Measurements from ENCODE around the gene ACE. TPM values are rescaled to one million over a fixed set of nuclear protein-coding genes. Genes with fewer than 3 reads are reported as not detected.

The ACE gene
- total RNA-seq, 1 experiment from 2014 or later = 5.4 TPM

- Mint-ChIP-seq H3K27ac (no peak overlapping the region; a peak in 1 of 7 replicates), H3K27me3 (ENCODE audit: low read depth) (peaks cover 37% of the 10 kb centered on the region), H3K4me1 (peaks cover 19 to 34% of the 10 kb centered on the region in 2 experiments), H3K4me3 (peak overlapping the region in 1 of 2 experiments; percentile 21; a peak in 2 of 5 replicates), H3K36me3 (ENCODE audit: insufficient read depth in 1 of 3, low read depth in 3 of 3) (no peaks in the 10 kb centered on the region), H3K9me3 (no peaks in the 10 kb centered on the region)
- no peaks in the 10 kb centered on the region for H3K79me2 ChIP-seq (ENCODE audit: insufficient read depth, low read length)
- H3K56ac ChIP-seq (ENCODE audit: insufficient read length, low read depth, low read length) = no peak overlapping the region
- H2AFZ ChIP-seq (ENCODE audit: low read length) = no peak overlapping the region
- DNase-seq = peak; percentile 96
- H2BK120ac ChIP-seq (ENCODE audit: low read depth, low read length, poor library complexity, severe bottlenecking) = no peak overlapping the region
- H2BK12ac ChIP-seq (ENCODE audit: insufficient read length, low read depth, low read length) = no peak overlapping the region
- H3K4me1 ChIP-seq (ENCODE audit: insufficient read depth, low read length) = no peaks in the 10 kb centered on the region; the same call in 1 of the 2 replicates
- no peaks in the 10 kb centered on the region for H3K9me3 ChIP-seq (ENCODE audit: control insufficient read depth, low read depth, low read length)
- peaks cover 13% of the 10 kb centered on the region for H3K23me2 ChIP-seq (ENCODE audit: insufficient read length, low read depth, low read length, poor library complexity, severe bottlenecking)
- H3K4me2 ChIP-seq (ENCODE audit: insufficient read depth, insufficient read length, low read length) = no peak overlapping the region
- H3K23ac ChIP-seq (ENCODE audit: insufficient read length, low read depth, low read length) = no peak overlapping the region
- H2AK5ac ChIP-seq (ENCODE audit: insufficient read length, low read length) = no peak overlapping the region
- H3K27ac ChIP-seq (ENCODE audit: insufficient read length, low read depth, low read length) = no peak overlapping the region
- H4K20me1 ChIP-seq (ENCODE audit: control insufficient read depth, insufficient read depth, insufficient read length) = no peaks in the 10 kb centered on the region
- no peak overlapping the region for H2BK5ac ChIP-seq (ENCODE audit: insufficient read length, low read length)
- TF ChIP-seq CTCF (conservative IDR thresholded peaks at IDR 0.05) = peak; percentile 89
- H3K9ac ChIP-seq (ENCODE audit: extremely low read depth, insufficient read length, low read length) = no peak overlapping the region
- H2BK20ac ChIP-seq (ENCODE audit: low read depth, low read length, poor library complexity, severe bottlenecking) = no peak overlapping the region
- H4K91ac ChIP-seq (ENCODE audit: insufficient read length, low read depth, low read length) = no peak overlapping the region
- WGBS (ENCODE audit: extremely low coverage, insufficient read length, low lambda C conversion rate) = no CpG with 5 or more reads among the region's 16 CpGs
- H3K79me1 ChIP-seq (ENCODE audit: insufficient read depth, low read depth, low read length, poor library complexity, severe bottlenecking) = no peaks in the 10 kb centered on the region
- no peak overlapping the region for H3K14ac ChIP-seq (ENCODE audit: insufficient read depth, low read length)
- no peak overlapping the region for H2BK15ac ChIP-seq (ENCODE audit: low read depth, low read length)
- no peak overlapping the region for H4K8ac ChIP-seq (replicated peaks; ENCODE audit: insufficient read length, low read depth, low read length)
- no peak overlapping the region for H4K5ac ChIP-seq (ENCODE audit: insufficient read length, low read depth, low read length)
- H3K27me3 ChIP-seq (ENCODE audit: insufficient read depth, low read length) = no peaks in the 10 kb centered on the region; the same call in 1 of the 2 replicates
- no peak overlapping the region for H3K4ac ChIP-seq (ENCODE audit: low read depth, low read length)
- H3K18ac ChIP-seq (ENCODE audit: insufficient read length, low read depth, low read length) = no peak overlapping the region
- H3T11ph ChIP-seq (ENCODE audit: low read length) = no peak overlapping the region
Measured at GRCh38 chr17:63478814-63479494, 2.1 kb downstream of the ACE start.

Data from H9 (cell line).